HG02970 (cell line): Measurements from ENCODE around the gene EPS15.

Experiments
- ATAC-seq: cut with Tn5 transposase; IDR thresholded peaks from one replicate; pipeline ENCODE4 v1.9.1; 2021; ENCODE audit warnings: mild to moderate bottlenecking, moderate library complexity, moderate number of reproducible peaks; ENCODE audit not compliant: unreplicated experiment, low FRiP score

EPS15 gene

DNA sequence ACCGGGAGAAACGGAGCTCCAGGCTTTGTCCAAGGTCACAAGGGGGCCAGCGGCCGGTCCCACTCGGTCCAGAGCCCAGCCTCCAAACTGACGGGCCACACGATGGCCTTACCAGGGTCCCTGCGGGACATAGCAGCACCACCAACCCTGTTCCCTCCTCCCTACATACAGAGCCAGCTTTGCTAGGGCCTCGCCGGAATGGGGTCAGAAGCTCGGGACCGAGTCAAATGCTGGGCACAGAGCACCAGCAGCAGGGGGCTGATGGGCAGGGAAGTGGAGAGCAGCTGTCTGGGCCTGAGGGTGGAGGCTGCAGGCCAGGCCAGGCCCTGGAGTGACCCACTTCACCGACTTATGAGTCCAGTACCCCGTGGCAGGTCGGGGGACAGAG lies 173.8 kb downstream of the EPS15 start:
- no peak for ATAC-seq

DNA sequence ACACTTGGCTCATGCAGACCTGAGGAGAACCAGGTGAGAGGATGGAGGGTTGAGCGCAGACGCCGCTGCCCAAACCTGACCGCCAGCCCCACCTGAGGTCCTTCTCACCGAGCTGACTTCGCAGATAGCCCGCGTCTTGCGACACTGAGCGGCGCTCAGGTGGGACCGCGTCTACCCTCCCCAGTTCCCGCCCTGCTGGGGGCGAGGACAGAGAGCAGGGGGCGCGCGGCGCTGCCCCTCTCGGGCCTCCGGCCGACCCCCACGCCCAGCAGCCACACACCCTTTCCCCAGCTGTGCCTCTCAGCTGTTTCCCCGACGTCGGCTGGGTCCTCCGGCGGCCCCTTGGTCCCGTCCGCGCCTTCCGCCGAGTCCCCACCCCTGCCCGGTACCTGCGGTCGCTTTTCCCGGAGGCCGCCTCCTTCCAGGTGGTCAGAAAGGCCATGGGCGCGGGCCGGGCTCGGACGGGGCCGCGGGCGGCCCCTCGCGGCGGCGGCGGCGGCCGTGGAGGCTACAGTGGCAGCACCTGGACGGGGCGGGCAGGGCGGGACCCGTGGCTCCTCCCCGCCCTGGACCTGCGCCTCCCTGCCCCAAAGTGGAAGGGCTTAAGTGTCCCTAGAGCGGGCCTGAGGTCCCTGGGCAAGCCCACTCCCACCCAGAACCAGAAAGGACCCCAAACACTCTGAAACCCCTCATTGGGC lies 174.3 kb downstream of the EPS15 start:
- no peak for ATAC-seq

DNA sequence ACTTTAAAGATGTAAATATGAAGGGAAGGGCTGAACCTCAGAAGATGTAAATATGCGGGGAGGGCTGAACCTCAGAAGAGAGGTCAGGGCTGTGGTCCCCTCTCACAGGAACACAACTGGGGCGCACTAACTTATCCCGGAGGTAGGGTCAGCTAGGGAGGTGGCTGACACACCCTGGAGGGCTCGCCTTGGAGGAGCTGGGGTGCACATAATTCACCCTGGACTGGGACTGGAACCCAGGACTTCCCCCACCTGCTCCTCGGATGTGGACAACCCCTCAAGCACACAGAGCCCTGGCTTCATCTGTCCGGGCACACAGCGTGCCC lies 174.8 kb downstream of the EPS15 start:
- ATAC-seq = no peak

DNA sequence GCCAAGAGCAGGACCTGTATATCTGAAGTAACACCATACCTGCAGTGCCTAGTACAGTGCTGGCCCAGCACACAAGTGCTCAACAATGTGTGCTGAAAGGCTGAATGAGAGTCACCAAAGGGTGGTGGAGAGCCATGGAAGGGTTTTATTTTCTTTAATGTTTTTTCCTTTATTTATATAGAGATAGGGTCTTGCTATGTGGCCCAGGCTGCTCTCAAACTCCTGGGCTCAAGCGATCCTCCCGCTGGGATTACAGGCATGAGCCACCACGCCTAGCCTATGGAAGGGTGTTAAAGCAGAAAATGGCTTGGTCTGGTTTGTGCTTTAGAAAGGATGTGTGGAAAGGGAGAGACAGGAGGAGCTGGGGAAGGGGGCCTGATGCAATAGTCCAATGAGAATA lies 175.4 kb downstream of the EPS15 start:
- no peak for ATAC-seq

DNA sequence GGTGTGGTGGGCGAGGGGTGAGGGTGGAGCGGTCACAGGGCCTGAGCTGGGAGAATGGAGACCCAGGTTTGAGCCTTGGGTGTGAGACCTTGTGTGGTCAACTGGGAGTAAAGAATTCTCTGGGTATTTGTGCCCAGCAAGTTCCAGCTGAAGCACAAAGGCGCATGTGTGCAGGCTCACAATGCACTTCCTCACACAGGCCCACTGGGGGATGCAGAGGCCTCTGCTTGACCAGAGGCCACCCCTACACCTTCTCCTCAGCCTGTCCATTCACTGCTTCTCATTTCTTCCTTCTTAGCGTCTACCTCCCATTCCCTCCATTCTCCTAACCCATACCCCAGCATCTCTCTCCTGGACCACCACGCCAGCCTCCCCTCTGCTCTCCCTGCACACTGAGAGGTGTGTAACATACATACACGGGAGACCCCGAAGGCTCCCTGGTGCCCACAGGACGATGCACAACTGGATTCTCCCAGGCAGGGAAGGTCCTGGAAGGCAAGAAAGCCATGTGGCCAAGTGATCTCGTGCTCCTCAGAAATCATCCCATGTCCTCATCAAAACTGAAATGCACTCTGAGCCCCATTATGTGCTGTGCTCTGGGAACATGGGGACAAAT lies 176.4 kb downstream of the EPS15 start:
- ATAC-seq = no peak

DNA sequence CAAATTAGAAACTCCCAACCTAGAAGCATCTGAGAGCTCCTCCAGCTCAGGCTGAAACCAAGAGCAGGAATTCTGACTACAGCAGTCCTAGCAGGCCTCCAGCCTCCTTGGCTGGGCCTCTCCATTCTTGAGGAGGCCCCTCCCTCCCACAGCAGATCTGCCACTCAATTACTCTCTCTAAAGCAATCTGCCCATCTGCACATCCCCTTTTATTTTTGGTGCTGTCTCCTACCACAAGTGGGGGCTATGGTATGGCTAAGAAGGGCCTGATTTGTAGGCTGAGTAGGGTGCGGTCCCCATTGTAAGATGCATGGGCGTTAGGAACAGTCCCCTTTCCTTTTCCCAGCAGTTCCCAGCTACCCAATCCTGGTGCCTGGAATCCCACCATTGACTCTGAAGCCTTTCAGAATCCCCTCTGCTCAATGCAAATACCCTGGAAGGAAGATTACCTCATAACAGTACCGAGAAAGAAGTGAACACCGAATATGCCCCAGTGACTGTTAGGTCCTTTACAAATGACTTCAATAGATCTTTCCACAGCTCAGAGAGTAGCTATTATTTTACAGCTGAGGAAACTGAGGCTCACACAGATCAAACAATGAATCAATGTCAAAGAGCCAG lies 177.1 kb downstream of the EPS15 start:
- ATAC-seq = no peak

DNA sequence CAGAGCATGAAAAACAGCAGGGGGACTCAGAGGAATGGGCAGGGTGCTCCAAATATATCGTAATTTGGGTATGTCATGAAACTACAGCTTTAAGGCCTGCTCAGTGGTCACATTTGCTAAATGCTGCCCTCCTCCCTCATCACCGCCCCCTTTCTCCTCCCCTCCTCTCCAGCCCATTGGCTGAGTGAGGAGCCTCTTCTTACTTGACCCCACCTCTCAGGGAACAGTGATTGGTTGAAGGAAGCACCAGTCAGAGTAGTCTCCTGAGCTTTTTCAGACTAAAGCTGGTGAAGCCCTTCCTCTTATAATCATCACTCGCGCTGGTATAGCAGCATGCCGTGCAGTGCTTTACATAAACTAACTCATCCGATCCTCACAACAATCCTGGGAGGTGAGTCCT lies 178.7 kb downstream of the EPS15 start:
- ATAC-seq = no peak

DNA sequence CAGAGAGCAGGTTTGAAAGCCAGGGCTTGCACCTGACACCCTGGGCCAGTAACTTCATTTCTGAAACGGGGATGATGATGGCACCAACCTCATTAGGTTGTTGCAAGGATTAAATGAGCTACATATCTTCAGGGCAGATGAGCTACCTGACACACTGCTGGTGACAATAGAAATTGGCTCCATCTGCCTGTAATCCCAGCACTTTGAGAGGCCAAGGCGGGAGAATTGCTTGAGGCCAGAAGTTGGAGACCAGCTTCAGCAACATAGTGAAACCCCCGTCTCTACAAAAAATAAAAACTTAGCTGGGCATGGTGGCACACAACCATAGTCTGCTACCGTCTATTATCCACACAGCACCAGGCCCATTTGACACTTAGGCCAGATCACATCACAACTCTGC lies 182.4 kb downstream of the EPS15 start:
- no peak for ATAC-seq

DNA sequence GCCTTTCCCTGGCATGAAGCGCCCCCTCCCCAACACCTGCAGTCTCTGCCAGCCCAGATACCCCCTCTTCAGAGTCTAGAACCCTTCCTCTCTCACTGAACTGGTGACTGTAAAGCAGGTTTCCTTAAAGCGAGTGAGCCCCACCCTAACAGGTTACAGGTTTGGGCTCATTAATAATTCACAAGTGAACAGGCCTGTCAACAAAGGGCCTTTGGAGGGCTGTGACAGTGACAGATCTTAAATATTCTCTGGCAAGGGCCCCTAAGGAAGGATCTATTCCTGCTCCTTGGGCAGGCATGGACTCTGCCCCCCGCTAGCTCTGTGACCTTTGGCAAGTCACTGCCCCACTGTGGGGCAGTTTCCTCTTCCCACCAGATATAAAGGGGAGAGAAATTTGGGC lies 183.1 kb downstream of the EPS15 start:
- ATAC-seq = no peak

DNA sequence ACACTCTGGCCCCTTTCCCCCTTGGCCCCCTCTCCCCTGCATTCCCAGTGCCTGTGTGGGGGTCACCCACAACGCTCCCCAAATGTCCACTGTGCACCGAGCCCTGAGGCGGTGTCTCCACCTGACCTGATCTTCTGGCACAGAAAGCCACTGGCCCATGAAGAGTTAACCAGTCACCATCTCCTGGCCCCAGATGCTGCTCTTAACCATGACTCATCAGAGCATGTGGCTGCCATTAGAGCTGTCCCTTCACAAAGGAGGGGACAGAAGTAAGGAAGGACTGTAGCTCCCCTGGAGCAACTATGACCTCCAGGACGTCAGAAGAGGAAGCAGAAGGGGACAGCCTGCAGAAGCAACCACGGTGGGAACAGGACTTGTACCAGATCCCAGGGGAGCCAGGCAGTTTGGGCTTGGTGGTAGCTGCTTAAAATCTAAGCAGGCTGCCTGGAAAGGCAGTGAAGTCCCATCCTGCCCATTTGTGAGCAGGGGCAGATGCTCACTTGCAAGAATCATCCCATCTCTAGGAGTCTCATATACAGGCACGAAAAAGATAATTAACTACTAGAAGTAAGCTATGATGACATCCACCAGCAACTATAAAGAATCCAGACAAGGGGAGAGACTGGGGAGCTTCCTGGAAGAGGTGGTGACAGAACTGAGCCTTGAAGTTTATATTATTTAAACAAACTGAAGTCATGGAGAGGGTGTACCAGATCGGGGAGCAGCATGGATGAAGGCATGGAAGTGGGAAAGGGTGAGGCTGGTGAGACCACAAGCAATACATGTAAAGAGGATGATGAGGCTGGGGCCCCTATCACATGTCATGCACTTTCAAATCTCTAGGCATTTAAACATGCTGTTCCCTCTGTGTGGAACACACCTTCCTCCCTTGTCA lies 187.6 kb downstream of the EPS15 start:
- ATAC-seq = no peak

DNA sequence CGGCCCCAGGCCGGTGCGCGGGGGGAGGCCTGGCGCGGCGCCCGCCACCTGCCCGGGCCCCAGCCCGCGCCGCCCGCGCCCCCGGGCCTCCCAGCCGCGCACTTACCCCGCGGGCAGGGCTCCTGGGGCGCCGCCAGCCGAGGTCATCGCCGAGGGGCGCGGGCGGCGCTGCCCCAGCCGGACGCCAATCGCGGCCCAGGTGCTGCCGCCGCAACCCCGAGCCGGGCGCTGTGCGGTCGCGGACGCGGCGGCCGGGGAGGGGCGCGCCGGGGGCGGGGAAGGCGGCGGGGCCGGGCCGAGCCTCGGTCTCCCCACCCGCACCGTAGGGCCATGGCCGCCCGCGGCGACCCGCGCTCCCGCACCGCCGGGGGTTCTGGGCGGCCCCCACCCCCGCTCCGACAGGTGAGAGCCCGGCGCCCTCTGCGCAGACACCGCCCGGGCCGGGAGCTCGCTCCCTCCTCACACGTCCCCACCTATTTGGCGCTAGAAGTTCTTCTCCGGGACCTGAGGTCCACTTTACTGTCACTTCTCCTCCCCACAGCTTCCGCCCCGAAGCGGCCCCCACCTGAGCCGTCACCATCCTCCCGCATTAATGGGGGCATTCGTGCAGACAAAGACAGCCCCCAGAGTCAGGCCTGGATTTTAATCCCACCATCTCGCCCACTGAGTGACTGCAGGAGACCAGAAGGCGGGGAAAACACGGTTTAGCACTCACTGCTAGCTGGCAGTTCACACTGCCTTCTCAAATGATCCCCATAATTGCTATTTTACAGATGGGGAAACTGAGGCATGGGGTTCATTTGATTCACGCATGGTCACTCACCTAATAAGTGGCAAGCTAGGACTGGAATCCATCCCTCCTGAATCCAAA lies 188.5 kb downstream of the EPS15 start, which contains the start of gene TTC39A:
Gene TTC39A (minus strand): TSS at position 232 of the 871 bp plus-strand sequence. CDS start 85 bp downstream, at position 147.
- ATAC-seq = no peak

DNA sequence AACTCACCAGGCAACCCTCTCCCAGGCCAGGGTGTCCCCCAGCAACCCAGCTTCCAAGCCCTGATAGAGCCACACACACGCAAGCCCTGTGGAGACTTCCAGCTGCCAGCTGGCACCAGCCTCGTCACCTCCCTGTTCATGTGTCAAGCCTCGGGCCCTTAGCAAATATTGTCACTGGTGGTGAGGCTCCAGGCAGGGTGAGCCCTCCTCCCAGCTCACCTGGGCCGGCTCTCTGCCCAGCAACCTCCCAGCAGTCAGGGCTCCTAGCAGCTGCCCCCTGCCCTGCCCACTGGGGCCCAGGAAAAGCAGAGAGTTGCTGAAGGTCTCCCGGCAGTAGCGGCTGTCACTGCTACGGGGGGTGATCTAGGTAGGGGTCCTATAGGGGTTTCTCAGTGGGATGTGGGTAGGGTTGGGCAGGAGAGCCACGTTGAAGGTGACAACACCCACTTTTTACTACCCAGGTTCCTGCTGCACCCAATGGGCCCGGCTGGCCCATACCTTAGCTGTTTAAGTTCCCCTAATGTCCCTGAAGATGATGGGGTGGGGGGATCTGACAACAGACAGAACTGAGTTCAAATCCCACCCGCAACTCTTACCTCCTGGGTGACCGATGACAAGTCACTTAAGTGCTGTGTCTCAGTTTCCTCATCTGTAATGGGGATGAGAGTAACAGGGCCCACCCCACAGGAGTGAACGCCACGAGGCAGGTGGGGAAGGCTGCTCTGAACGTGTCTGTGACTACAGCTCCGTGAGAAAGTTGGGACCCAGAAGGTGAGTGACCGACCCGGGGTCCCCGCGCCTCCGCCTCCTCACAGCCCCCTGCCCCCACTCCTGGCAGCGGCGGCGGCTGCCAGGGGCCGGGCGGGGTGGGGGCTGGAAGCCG lies 189.4 kb downstream of the EPS15 start:
- ATAC-seq = no peak

DNA sequence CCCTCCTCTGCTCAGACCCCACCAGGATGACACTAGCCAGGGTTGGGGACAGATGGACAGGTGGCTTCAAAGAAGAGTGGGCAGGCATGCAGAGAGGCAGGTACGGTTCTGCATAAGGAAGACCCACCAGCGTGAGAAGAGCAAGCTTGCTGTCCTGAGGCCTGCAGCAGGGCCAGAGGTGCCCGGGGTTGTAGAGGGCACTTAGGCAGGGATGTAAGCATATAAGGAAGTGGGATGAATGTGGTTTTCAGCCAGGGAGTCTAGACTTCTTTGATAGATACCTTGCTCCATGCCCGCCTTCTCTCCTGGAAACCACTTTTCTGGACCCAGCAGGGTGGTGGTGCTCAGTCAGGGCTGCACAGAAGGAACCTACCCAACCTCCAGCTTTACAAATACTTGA lies 190.1 kb downstream of the EPS15 start:
- no peak for ATAC-seq

DNA sequence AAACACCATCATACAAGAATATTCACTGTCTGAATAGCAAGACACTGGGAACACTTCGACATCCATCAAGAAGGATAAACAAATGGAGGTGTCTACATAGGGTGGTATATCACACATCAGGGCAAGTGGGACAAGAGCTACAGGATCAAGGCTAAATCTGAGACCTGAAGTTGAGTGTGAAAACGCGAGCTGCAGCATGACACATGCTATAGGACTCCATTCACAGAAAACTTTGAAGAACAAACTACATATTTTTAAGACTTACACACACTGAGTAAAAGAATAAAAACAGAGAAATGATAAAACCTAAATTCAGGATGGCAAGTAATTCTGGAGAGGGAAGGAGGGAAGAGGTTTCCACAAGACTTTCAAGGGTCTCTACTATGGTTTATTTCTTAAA lies 190.8 kb downstream of the EPS15 start:
- no peak for ATAC-seq

DNA sequence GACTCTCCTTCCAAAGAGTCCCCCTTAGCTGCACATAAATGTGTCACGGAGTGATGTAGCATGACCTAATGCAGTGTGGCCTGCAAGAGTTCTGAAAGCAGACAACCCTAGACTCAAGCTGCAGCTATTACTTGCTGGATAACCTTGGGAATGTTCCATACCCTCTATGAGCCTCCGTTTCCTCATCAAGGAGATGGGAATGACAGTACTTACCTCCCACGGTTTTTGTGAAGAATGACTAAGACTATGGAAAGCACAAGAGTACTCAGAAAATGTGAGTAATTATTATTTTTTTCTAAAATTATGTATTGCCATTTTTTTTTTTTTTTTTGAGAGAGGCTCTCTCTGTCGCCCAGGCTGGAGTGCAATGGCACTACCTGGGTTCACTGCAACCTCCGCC lies 191.7 kb downstream of the EPS15 start:
- ATAC-seq = no peak

DNA sequence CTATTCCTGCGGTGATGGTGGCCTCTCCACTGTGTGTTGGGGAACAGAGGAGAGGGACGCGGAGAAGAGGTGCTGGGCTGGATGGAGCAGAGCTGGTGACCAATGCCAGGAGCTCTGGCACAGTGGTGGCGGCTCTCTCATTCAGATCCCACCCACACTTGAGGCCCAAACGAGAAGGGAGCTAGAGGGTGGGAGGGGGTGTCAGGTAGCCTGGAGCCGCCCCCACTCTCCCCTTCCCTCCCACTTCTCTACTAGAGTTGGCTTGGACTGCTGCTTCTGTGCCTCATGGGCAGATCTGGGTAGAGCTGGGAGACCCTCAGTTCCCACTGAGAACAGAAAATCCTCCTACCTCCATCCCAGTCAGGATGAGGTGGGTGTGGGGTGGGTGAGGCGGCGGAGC lies 192.2 kb downstream of the EPS15 start:
- ATAC-seq = no peak

DNA sequence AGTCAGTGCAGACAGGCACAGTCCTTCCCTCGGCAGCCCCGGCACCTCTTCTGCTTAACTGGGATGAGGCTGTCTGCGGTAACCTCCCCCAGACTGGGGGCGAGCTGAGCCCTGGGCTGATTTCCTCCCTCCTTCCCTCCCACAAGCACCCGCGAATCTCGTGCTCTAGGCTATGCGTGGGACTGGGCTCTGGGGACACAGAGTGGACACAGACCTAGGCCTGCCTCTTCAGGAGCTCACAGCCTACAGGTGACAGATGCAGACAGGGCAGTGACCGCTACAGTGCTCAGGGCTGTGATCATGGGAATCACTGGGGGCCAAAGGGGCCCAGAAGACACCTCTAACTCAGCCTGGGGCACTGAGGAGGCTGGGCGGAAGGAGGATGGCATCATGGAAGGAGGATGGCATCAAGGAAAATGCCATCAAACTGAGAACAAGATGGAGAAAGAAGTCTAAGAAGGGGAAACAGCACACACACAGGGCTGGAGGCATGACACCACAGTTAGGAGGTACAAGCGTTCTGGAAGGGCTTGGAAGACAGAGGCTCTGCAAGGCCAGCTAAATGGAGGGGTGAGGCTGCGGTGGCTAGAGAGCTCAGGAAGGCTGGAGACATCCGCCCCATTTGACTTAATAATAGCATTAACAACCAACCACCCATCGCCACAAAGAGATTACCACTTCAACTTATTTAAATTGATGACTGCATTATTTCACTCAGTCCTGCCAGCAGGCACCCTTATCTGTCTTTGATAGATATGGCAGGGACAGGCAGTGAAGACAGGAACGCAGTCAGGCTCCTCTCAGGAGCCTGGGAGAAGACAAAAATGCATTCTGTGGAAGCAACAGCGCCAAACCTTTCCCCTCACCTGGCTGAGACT lies 192.9 kb downstream of the EPS15 start:
- ATAC-seq = no peak

DNA sequence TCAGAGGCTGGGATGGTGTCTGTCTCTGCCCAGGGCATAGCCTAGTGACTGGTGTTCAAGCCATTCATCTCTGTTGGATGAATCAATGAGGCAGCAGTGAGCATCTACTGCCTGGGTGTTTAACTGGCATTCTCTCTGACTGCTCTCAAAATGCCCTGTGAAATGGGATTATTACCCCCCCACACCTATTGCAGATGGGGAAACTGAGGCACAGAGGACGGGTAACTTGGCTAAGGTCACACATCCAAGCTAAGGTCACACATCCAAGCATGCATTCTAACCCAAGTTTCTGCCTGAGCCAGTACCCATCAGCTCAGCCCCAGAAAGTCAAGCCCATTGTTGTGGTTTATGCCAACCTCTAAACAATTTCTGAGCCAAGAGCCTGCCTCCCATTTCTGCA lies 193.7 kb downstream of the EPS15 start:
- ATAC-seq = no peak
